ENCODE data around the gene ROM1.
"Not testable (repeated sequence)": the region's sequence is repeated elsewhere in the genome, so short reads cannot be mapped to it uniquely, and the experiment has no call there.

The ROM1 gene

DNA sequence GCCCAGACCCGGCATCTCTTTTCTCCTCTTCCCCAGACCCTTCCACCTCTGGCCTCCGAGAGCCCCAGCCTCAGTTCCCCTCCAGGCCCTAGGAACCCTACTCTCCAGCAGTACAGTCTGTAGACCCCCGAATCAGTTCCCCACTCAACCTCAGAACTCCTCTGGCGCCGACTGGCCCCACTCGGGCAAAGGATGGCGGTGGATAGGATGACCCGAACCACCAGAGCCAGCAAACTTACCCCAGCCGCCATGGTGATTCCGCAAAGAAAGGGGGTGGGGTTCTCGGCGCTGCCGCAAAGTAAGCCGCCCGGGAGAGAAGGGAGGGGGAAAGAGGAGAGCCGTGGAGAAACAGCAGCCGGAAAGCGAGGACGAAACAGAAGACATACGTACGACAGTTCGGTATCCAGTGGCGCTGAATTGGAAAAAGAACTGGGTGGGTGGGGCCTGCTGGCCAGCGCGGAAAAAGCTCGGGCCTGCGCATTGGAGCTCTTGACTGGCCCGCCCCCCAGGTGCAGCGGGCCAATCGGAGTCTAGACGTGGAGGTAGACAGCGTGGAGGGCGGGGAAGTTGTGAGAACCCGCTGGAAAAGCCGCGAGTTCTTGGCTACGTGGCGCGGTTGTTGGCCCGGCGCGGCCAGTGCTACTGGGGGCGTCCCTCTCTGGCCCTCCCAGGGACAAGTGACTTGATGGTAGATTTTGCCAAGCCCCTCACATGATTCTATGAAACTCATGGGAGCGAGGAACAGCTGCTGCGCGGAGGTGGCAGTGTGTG, 39.3 kb upstream of the ROM1 start, which contains the start of gene EEF1G:
Gene EEF1G, minus strand, starts transcription at position 300 of the 771 bp plus-strand sequence. Its CDS starts 49 bp downstream, at position 251.
- peak within 1 kb of the TSS; percentile 93 for H3K27ac ChIP-seq

DNA sequence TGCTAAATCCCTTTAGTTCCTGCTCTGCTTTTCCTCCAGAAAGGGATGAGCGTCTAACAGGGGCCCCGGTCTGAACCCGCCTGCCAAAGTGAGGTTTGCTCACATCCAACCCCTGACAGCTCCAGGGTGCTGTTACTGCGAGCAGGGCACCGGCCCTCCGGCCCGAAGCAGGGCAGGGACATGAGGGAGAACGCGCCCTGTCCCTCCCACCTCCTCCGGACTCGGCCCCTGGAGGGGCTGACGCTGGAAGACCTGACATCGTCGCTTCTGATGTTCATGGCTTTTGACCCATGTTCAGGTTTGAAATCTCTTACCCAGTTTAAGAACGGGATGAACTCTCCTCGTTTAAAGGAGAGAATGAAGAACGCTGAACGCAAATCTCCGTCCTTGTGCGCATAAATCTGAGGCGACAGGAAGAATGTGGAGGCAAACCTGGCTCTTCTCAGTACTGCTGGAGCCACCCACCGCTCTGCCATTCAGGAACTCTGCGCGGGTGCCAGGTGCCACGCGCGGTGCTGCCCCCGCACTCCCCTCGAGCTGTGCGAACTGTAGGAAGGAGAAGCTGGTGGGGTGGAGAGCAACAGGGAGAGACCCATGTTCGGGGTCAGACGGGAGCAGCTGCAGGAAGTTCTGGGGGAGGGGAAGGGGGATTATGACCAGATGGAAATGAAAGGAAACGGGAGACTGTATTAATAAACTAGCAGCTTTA, 38.5 kb upstream of the ROM1 start:
- no peaks in the 10 kb centered on the region for H3K27me3 ChIP-seq
- H3K9me3 ChIP-seq: no peaks in the 10 kb centered on the region
- H3K9ac ChIP-seq: peak overlapping the region; percentile 84
- H3K36me3 ChIP-seq: peaks cover 76% of the 10 kb centered on the region
- peaks cover 39% of the 10 kb centered on the region for H4K20me1 ChIP-seq
- TF ChIP-seq Cebpa-rat (IDR thresholded peaks at IDR 0.05): no peak
- peaks cover 54% of the 10 kb centered on the region for H3K4me1 ChIP-seq
- H3K27ac ChIP-seq: peak overlapping the region; percentile 83
- peak overlapping the region; percentile 99 for H3K4me2 ChIP-seq
- H3K4me3 ChIP-seq: peak overlapping the region; percentile 95

More for the DNA sequence above, 39.3 kb upstream of the ROM1 start, which contains the start of gene EEF1G:
- TF ChIP-seq Cebpa-rat (IDR thresholded peaks at IDR 0.05): no peak
- Histone ChIP-seq H4K20me1 (peaks cover 46% of the 10 kb centered on the region), H3K36me3 (peaks cover 76% of the 10 kb centered on the region), H3K4me2 (peak within 1 kb of the TSS; percentile 99), H3K27me3 (no peaks in the 10 kb centered on the region), H3K4me3 (peak within 1 kb of the TSS; percentile 95), H3K4me1 (peaks cover 54% of the 10 kb centered on the region), H3K9me3 (no peaks in the 10 kb centered on the region), H3K9ac (peak within 1 kb of the TSS; percentile 98)

DNA sequence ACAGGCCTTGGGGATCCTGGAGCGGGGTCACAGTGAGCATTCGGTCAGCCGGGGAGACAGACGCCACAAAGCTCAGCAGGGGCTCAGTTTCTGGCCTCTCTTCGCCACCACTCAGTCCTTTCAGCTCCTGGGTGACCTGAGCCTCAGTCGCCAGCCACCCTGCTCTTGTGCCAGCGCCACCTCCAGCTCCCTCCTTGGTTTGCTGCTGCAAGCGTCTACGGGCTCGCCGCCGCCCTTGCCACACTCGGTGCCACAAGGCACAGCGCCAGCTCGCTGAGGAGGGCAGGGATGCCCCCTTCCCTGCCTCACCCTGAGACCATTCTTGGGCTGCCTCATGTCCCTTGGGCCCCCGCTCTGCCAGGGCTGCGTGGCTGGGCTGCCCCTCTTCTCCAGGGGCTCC, 37.9 kb upstream of the ROM1 start:
- TF ChIP-seq Cebpa-rat (IDR thresholded peaks at IDR 0.05): no peak
- peak overlapping the region; percentile 95 for H3K4me3 ChIP-seq
- H4K20me1 ChIP-seq: peaks cover 33% of the 10 kb centered on the region
- peak overlapping the region; percentile 99 for H3K4me2 ChIP-seq
- peak overlapping the region; percentile 84 for H3K9ac ChIP-seq
- no peaks in the 10 kb centered on the region for H3K27me3 ChIP-seq
- peak overlapping the region; percentile 83 for H3K27ac ChIP-seq
- H3K4me1 ChIP-seq: peaks cover 47% of the 10 kb centered on the region
- H3K36me3 ChIP-seq: peaks cover 76% of the 10 kb centered on the region
- H3K9me3 ChIP-seq: no peaks in the 10 kb centered on the region

DNA sequence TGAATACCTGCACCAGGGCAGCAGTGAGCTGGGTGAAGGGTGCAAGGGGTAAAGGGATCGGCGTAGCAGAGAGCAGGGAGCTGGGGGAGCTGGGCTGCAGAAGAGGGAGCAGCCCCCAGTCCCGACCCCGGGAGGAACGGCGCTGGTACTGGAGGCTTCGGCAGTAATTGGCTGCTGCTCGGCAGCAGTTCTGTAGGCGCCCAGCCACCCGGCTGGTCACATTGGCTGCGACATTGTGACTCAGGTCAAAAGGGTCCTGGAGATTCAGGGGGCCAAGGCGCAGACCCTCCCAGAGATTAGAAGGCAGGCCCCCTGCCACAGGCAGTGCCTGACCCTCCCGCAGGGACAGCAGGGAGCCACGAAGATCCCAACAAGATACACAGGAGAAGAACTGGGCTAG, 37.2 kb upstream of the ROM1 start:
- H3K4me3 ChIP-seq: no peak overlapping the region

DNA sequence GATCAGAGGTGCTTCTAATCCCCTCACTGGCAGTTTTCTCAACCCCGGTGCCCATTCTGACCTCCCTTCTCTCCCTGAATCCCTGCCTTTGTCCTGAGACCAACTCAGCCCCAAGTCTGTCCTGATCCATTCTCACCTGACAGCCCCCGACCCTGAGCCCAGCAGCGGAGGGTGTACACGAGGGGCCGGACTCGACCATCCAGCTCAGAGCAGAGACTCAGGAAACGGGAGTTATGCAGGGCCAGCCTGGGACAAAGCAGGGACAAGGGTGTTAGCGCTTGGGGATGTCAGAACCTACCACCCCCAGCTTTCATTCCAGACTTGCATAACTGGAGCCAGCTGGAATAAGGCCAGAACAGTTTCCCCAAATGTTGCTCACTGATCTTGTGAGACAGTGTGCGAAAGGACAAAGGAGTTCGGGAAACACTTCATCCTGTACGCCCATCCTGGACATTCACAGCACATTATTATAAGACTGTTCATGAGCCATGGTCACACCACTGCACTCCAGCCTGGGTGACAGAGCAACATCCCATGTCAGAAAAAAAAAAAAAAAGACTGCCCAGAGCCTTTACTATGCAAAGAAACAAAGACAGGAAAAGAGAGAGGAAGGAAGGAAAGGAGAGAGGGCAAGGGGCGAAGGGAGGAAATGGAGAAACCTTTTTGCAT, 35.9 kb upstream of the ROM1 start:
- Histone ChIP-seq H3K9ac (peak overlapping the region; percentile 48; the same call in 1 of the 2 replicates), H3K27ac (0 out of 2 replicates have a peak overlapping the region, but pooled peaks have one; percentile 2), H3K4me3 (no peak overlapping the region), H3K4me2 (no peak overlapping the region), H3K27me3 (no peaks in the 10 kb centered on the region), H4K20me1 (peaks cover 12% of the 10 kb centered on the region), H3K4me1 (peaks cover 27% of the 10 kb centered on the region), H3K36me3 (peaks cover 76% of the 10 kb centered on the region), H3K9me3 (no peaks in the 10 kb centered on the region)
- TF ChIP-seq Cebpa-rat (IDR thresholded peaks at IDR 0.05): no peak

More for the DNA sequence above, 37.2 kb upstream of the ROM1 start:
- TF ChIP-seq Cebpa-rat (IDR thresholded peaks at IDR 0.05): no peak
- peaks cover 40% of the 10 kb centered on the region for H3K4me1 ChIP-seq
- H4K20me1 ChIP-seq: peaks cover 26% of the 10 kb centered on the region
- no peaks in the 10 kb centered on the region for H3K9me3 ChIP-seq
- H3K27me3 ChIP-seq: no peaks in the 10 kb centered on the region
- H3K4me2 ChIP-seq: peak overlapping the region; percentile 99; the same call in 1 of the 2 replicates
- peak overlapping the region; percentile 83; the same call in 1 of the 2 replicates for H3K27ac ChIP-seq
- H3K36me3 ChIP-seq: peaks cover 76% of the 10 kb centered on the region
- peak overlapping the region; percentile 84; the same call in 1 of the 2 replicates for H3K9ac ChIP-seq

DNA sequence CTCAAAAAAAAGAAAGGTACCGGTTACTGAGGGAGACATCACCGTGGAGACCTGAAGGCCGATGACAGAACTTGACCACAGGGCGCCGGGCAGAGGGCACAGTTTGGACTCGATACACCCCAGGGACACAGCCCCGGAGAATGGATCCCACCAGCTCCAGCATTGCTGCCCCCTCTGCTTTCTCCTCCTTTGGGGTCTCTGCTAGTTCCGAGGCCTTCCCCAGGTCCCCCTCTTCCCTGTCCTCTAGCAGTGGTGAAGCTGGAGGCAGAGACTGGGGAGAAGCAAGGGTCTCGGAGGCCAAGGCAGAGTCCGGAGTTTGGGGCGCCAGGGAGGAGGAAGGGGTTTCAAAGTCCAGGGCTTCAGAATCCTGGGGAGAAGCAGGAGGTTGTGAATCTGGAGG, 34.5 kb upstream of the ROM1 start:
- Histone ChIP-seq H3K9me3 (no peaks in the 10 kb centered on the region), H3K36me3 (peaks cover 84% of the 10 kb centered on the region), H3K9ac (no peak overlapping the region), H3K27ac (no peak overlapping the region), H3K4me3 (no peak overlapping the region), H4K20me1 (no peaks in the 10 kb centered on the region; the same call in 1 of the 2 replicates), H3K4me1 (peaks cover 18% of the 10 kb centered on the region), H3K4me2 (no peak overlapping the region), H3K27me3 (no peaks in the 10 kb centered on the region)
- no peak for TF ChIP-seq Cebpa-rat (IDR thresholded peaks at IDR 0.05)

DNA sequence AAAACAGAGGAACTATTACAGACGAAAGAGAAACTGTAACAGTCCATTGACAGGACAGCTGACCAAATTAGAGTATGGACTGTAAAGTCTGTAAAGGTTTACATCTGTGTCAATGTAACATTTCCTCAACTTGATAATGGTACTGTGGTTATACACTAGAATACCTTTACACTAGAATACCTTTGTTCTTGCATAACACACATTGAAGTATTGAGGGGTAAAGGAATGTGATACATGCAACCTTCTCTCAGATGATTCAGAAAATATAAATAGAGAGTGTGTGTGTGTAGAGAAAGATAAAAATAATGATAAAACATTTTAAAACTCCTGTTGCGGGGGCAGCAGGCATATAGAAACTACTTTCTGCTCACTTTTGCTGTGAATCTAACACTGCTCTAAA, 33.8 kb upstream of the ROM1 start:
- H3K27me3 ChIP-seq: no peaks in the 10 kb centered on the region
- H3K4me3 ChIP-seq: no peak overlapping the region
- TF ChIP-seq Cebpa-rat (IDR thresholded peaks at IDR 0.05): no peak
- H3K4me2 ChIP-seq: no peak overlapping the region
- H3K9me3 ChIP-seq: no peaks in the 10 kb centered on the region
- H4K20me1 ChIP-seq: no peaks in the 10 kb centered on the region; the same call in 1 of the 2 replicates
- H3K9ac ChIP-seq: no peak overlapping the region
- H3K36me3 ChIP-seq: peaks cover 91% of the 10 kb centered on the region
- H3K4me1 ChIP-seq: peaks cover 18% of the 10 kb centered on the region
- H3K27ac ChIP-seq: no peak overlapping the region

DNA sequence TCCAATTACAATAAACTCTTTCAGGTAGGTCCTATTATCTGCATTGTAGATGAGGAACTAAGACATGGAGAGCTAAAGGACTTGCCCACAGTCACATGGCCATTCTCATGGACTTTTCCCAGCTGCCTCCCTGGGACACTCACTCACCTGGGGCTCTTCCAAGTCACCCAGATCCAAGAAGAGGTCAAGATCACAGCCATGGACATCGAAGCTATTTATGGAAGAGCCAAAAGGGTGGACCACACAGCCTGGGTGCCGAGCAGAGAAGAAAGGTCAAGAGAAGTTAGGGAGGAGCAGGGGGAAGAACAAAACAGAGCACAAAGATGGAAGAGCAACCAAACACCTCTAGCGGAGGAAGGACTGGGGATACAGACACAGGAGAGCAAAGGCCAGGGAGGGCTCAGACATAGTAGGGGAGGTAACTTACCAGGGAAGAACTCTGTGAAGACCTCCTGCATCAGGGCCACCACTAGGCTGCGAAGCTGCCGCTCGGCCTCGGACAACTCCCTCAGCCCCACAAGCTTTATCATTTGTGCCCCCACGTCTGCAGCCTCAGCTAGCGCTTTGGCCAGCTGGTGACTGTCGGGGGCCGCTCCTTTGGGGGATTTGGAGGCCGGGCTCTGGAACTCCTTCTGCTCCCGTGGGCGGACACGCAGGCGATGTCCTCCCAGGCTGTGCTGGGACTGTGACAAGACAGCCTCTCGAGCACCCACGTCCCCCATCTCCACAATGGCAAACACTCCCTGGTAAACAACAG, 31.9 kb upstream of the ROM1 start:
- H3K36me3 ChIP-seq: peaks cover 100% of the 10 kb centered on the region
- TF ChIP-seq Cebpa-rat (IDR thresholded peaks at IDR 0.05): no peak

DNA sequence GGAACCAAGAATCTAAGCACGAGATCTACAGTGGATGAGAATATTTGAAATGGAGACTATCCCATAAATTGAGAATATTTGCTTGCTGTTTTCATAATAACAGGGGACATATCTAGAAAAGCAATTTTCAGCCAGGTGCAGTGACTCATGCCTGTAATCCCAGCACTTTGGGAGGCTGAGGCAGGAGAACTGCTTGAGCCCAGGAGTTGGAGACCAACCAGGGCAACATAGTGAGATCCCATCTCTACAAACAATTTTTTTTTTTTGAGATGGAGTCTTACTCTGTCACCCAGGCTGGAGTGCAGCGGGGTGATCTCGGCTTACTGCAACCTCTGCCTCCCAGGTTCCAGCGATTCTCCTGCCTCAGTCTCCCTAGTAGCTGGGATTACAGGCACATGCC, 31.3 kb upstream of the ROM1 start:
- H3K9me3 ChIP-seq, H3K4me2 ChIP-seq: not testable (repeated sequence)

More for the DNA sequence above, 31.9 kb upstream of the ROM1 start:
- Histone ChIP-seq H3K9ac (no peak overlapping the region), H3K4me3 (no peak overlapping the region), H4K20me1 (no peaks in the 10 kb centered on the region; the same call in 1 of the 2 replicates), H3K4me1 (peaks cover under 1% of the 10 kb centered on the region; the same call in 1 of the 2 replicates), H3K4me2 (no peak overlapping the region), H3K27me3 (no peaks in the 10 kb centered on the region), H3K9me3 (no peaks in the 10 kb centered on the region), H3K27ac (no peak overlapping the region)

DNA sequence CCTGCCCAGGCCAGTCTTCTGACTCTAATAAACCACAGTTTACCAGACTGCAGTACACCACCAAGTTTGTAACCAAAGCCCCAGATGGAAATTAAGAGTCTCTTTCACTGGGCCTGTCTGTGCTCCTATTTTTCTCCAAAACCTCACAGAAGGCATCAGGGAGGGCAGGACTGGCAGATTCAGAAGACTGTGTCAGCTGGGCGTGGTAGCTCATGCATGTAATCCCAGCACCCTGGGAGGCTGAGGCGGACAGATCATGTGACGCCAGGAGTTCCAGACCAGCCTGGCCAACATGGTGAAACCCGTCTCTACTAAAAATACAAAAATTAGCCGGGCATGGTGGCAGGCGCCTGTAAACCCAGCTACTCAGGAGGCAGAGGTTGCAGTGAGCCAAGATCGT, 27.7 kb upstream of the ROM1 start:
- not testable (repeated sequence) for H3K4me3 ChIP-seq, H3K9me3 ChIP-seq, H3K9ac ChIP-seq, H3K27me3 ChIP-seq, H4K20me1 ChIP-seq, H3K4me2 ChIP-seq, H3K27ac ChIP-seq
- H3K36me3 ChIP-seq: peaks cover 88% of the 10 kb centered on the region
- peaks cover 12% of the 10 kb centered on the region for H3K4me1 ChIP-seq

More for the DNA sequence above, 31.3 kb upstream of the ROM1 start:
- H4K20me1 ChIP-seq, H3K4me1 ChIP-seq, H3K9ac ChIP-seq, H3K4me3 ChIP-seq, H3K27me3 ChIP-seq, H3K27ac ChIP-seq: not testable (repeated sequence)
- H3K36me3 ChIP-seq: peaks cover 100% of the 10 kb centered on the region
